Right lobe of liver (tissue), 4 donors: Measurements from ENCODE around the gene MAP9.

Source experiments
- CTCF ChIP-seq, 4 donors: fragments of 200-600 bp in 3 of 4; fragments of 450-650 bp in 1 of 4; IDR thresholded peaks; one replicate each; pipeline versions ENCODE4 v1.5.1 to v1.8.0; 2016 to 2022; ENCODE audit warnings: antibody characterized with exemption in 4 of 4, mild to moderate bottlenecking in 2 of 4
- POLR2A ChIP-seq: fragments of 450-650 bp; IDR thresholded peaks from one replicate; pipeline ENCODE4 v1.6.1; 2017; ENCODE audit warnings: antibody characterized with exemption, mild to moderate bottlenecking
- donor health status: DM: no; HTN: no; CAD: no.
- donor health status: DM: no; HTN: no; CAD: no.
- donor health status: DM: no; HTN: yes; CAD: no.

GRCh38 chr4:155419266-155419665 is 42.5 kb upstream of the MAP9 start:
- TF ChIP-seq CTCF (IDR thresholded peaks at IDR 0.05), result no peak
- no peak for TF ChIP-seq POLR2A
